Fibroblast of lung (primary cell): ENCODE data around the gene FBL.

Source experiments
- CTCF ChIP-seq, 2 donors: IDR thresholded peaks in 1 of 2; conservative IDR thresholded peaks in 1 of 2; 1 replicate in 1 of 2; 2 replicates in 1 of 2; pipeline ENCODE4 v1.5.1; 2011 to 2012; ENCODE audit warnings: low read length in 2 of 2, control low read depth in 1 of 2, inconsistent platforms in 1 of 2, low read depth in 1 of 2, mild to moderate bottlenecking in 1 of 2
- EZH2 ChIP-seq: IDR thresholded peaks from 2 replicates; pipeline ENCODE4 v1.5.1; 2012; ENCODE audit warnings: low read length, control low read depth, mild to moderate bottlenecking; ENCODE audit errors: missing control alignments

- no peak for TF ChIP-seq CTCF (conservative IDR thresholded peaks at IDR 0.05 in 1 of 2, IDR thresholded peaks at IDR 0.05 in 1 of 2; ENCODE audit: low read depth in 1 of 2, low read length in 2 of 2)
- TF ChIP-seq EZH2 = no peak
Measured at GRCh38 chr19:39841041-39841440, 5.1 kb downstream of the FBL start.
